CD14-positive monocyte (primary cell): Measurements from ENCODE around the gene LRG1. TPM values are rescaled to one million over a fixed set of nuclear protein-coding genes. Genes with fewer than 3 reads are reported as not detected.

ENCODE experiments used
- DNase-seq, 3 donors: peaks; one replicate each; pipeline ENCODE4 v3.0.0-alpha.2; 2011 to 2022
- H2AFZ ChIP-seq: 2 replicates; pipeline ENCODE4 v1.6.0; 2012; ENCODE audit warnings: mild to moderate bottlenecking, low read depth, low read length, inconsistent platforms; ENCODE audit not compliant: insufficient read depth, poor library complexity, severe bottlenecking
- H3K27ac ChIP-seq, 2 donors: 1 replicate in 1 of 2; 2 replicates in 1 of 2; pipeline ENCODE4 v1.5.1; 2012 to 2013; ENCODE audit warnings: low read length in 2 of 2, control low read depth in 1 of 2, inconsistent platforms in 1 of 2, low read depth in 1 of 2, mild to moderate bottlenecking in 1 of 2
- H3K27me3 ChIP-seq, 2 donors: one replicate each; pipeline versions ENCODE4 v1.6.0 to v1.6.1; 2011 to 2013; ENCODE audit warnings: low read length in 2 of 2; ENCODE audit not compliant: control insufficient read depth in 2 of 2, insufficient read depth in 2 of 2
- H3K36me3 ChIP-seq, 2 donors: replicated peaks in 1 of 2; 1 replicate in 1 of 2; 2 replicates in 1 of 2; pipeline versions ENCODE4 v1.5.1 to v1.6.1; 2012 to 2013; ENCODE audit warnings: low read length in 2 of 2, control low read depth in 1 of 2, inconsistent platforms in 1 of 2, mild to moderate bottlenecking in 1 of 2; ENCODE audit not compliant: insufficient read depth in 2 of 2, control insufficient read depth in 1 of 2
- H3K4me1 ChIP-seq, 2 donors: 1 replicate in 1 of 2; 2 replicates in 1 of 2; pipeline versions ENCODE4 v1.5.1 to v1.6.1; 2012 to 2013; ENCODE audit warnings: low read length in 2 of 2, control low read depth in 1 of 2, inconsistent platforms in 1 of 2, mild to moderate bottlenecking in 1 of 2, moderate library complexity in 1 of 2; ENCODE audit not compliant: insufficient read depth in 2 of 2, control insufficient read depth in 1 of 2
- H3K4me2 ChIP-seq: replicated peaks from 2 replicates; pipeline ENCODE3; 2012; ENCODE audit warnings: low read length, moderate library complexity, mild to moderate bottlenecking; ENCODE audit not compliant: poor library complexity, severe bottlenecking; ENCODE audit errors: extremely low read depth
- H3K4me3 ChIP-seq, 3 experiments: fragments of 200-600 bp in 1 of 3; sonication (generic) in 1 of 3; replicated peaks in 1 of 3; 1 replicate in 2 of 3; 2 replicates in 1 of 3; pipeline ENCODE4 v1.5.1; 2011 to 2013; ENCODE audit warnings: low read length in 3 of 3, mild to moderate bottlenecking in 3 of 3, control low read depth in 2 of 3, low read depth in 2 of 3, inconsistent platforms in 1 of 3, moderate library complexity in 1 of 3
- H3K79me2 ChIP-seq: 2 replicates; pipeline ENCODE4 v1.6.0; 2012; ENCODE audit warnings: mild to moderate bottlenecking, control low read depth, inconsistent platforms, low read length, moderate library complexity; ENCODE audit not compliant: insufficient read depth
- H3K9ac ChIP-seq: 2 replicates; pipeline ENCODE4 v1.6.0; 2017; ENCODE audit warnings: low read length, mild to moderate bottlenecking; ENCODE audit not compliant: insufficient read depth, poor library complexity, severe bottlenecking
- H3K9me3 ChIP-seq, 2 donors: replicated peaks in 1 of 2; 1 replicate in 1 of 2; 2 replicates in 1 of 2; pipeline versions ENCODE4 v1.5.1 to v1.6.1; 2012 to 2013; ENCODE audit warnings: low read length in 2 of 2, control low read depth in 1 of 2; ENCODE audit not compliant: control insufficient read depth in 1 of 2, insufficient read depth in 1 of 2
- H4K20me1 ChIP-seq: 2 replicates; pipeline ENCODE4 v1.6.0; 2012; ENCODE audit warnings: mild to moderate bottlenecking, low read length, control low read depth, moderate library complexity; ENCODE audit not compliant: insufficient read depth
- H3K27ac Mint-ChIP-seq, 7 donors: one replicate each; pipeline ENCODE4 v1.8.0; 2020; ENCODE audit warnings: mild to moderate bottlenecking in 7 of 7, mixed read lengths in 7 of 7, moderate library complexity in 6 of 7, inconsistent platforms in 2 of 7
- H3K27me3 Mint-ChIP-seq, 3 donors: one replicate each; pipeline ENCODE4 v1.8.0; 2021 to 2022; ENCODE audit warnings: low read depth in 3 of 3, mild to moderate bottlenecking in 3 of 3, mixed read lengths in 3 of 3, moderate library complexity in 3 of 3, inconsistent platforms in 1 of 3
- H3K36me3 Mint-ChIP-seq, 2 donors: one replicate each; pipeline ENCODE4 v1.8.0; 2020; ENCODE audit warnings: mixed read lengths in 2 of 2, inconsistent platforms in 1 of 2, mild to moderate bottlenecking in 1 of 2
- H3K4me1 Mint-ChIP-seq: one replicate; pipeline ENCODE4 v1.8.0; 2020; ENCODE audit warnings: mild to moderate bottlenecking, mixed read lengths
- H3K4me3 Mint-ChIP-seq, 2 donors: one replicate each; pipeline ENCODE4 v1.8.0; 2020; ENCODE audit warnings: mild to moderate bottlenecking in 2 of 2, mixed read lengths in 2 of 2, moderate library complexity in 1 of 2
- H3K9me3 Mint-ChIP-seq, 7 donors: one replicate each; pipeline ENCODE4 v1.8.0; 2020 to 2022; ENCODE audit warnings: mixed read lengths in 7 of 7, mild to moderate bottlenecking in 6 of 7, moderate library complexity in 6 of 7, inconsistent platforms in 2 of 7
- CTCF ChIP-seq: fragments of 200-600 bp; IDR thresholded peaks from one replicate; pipeline ENCODE4 v1.8.0; 2022; ENCODE audit warnings: antibody characterized with exemption, mild to moderate bottlenecking
- WGBS: methylation state at CpG from one replicate; pipeline ENCODE4 v1.1.5; 2013; ENCODE audit warnings: missing lambda C conversion rate; ENCODE audit not compliant: insufficient coverage; 5-methylcytosine and 5-hydroxymethylcytosine counted together
- intact Hi-C, 2 donors: fragments of 100-400 bp; cut with micrococcal nuclease; formaldehyde crosslinking; loops; one replicate each; pipeline versions ENCODE4 v1.15.0 to v1.15.1; 2023
- polyA plus RNA-seq, 3 donors: library from polyadenylated mRNA; depleted of rRNA in 1 of 3; unstranded in 2 of 3; stranded (reverse) in 1 of 3; fragments of 300-500 nt in 2 of 3; fragments of >200 nt in 1 of 3; fragmentation: Illumina TruSeq in 2 of 3; gene quantifications; 1 replicate in 2 of 3; 2 replicates in 1 of 3; pipeline ENCODE4 v1.2.3, GENCODE V29; 2012 to 2021

Gene LRG1
- polyA plus RNA-seq, 3 donors, result 5.5 to 50.1 (median 9.6) TPM

- no peaks in the 10 kb centered on the region for H3K36me3 ChIP-seq
- H3K4me2 ChIP-seq, result no peak overlapping the region
- TF ChIP-seq CTCF, result no peak
- no peak overlapping the region for H2AFZ ChIP-seq
- no peaks in the 10 kb centered on the region for H3K9me3 ChIP-seq
- H3K27me3 Mint-ChIP-seq, result peaks cover 0 to 10% (median 7%) of the 10 kb centered on the region in 3 donors
- DNase-seq, result no peak
- no peak overlapping the region for H3K27ac ChIP-seq
- no peaks in the 10 kb centered on the region for H3K27me3 ChIP-seq
- no peaks in the 10 kb centered on the region for H4K20me1 ChIP-seq
- intact Hi-C loops, result no loop called here
- H3K4me3 ChIP-seq, result no peak overlapping the region
- H3K27ac Mint-ChIP-seq, result peak overlapping the region in 1 of 7 donors; percentile 20
- H3K9me3 Mint-ChIP-seq, result peaks cover 0 to 2% (median 0%) of the 10 kb centered on the region in 7 donors
- 100% methylated on average over 3 of the region's 5 CpGs for WGBS
- H3K79me2 ChIP-seq, result no peaks in the 10 kb centered on the region
- no peak overlapping the region for H3K9ac ChIP-seq
- no peaks in the 10 kb centered on the region for H3K4me1 ChIP-seq
- H3K4me1 Mint-ChIP-seq, result no peaks in the 10 kb centered on the region
- H3K36me3 Mint-ChIP-seq, result no peaks in the 10 kb centered on the region
- H3K4me3 Mint-ChIP-seq, result no peak overlapping the region
These were observed 24.1 kb downstream of the LRG1 start for GRCh38 chr19:4515732-4516131.

- no peaks in the 10 kb centered on the region for H3K9me3 ChIP-seq
- WGBS, result 93% methylated on average over 17 of the region's 17 CpGs
These were observed 26.6 kb downstream of the LRG1 start for GRCh38 chr19:4513248-4513647.

More at GRCh38 chr19:4513248-4513647, 26.6 kb downstream of the LRG1 start:
- Histone ChIP-seq H3K79me2 (no peaks in the 10 kb centered on the region), H3K4me3 (no peak overlapping the region), H3K9ac (no peak overlapping the region), H4K20me1 (no peaks in the 10 kb centered on the region), H3K4me2 (no peak overlapping the region), H2AFZ (no peak overlapping the region), H3K27ac (no peak overlapping the region), H3K27me3 (no peaks in the 10 kb centered on the region), H3K36me3 (no peaks in the 10 kb centered on the region), H3K4me1 (no peaks in the 10 kb centered on the region)
- Mint-ChIP-seq H3K4me1 (no peaks in the 10 kb centered on the region), H3K27me3 (peaks cover 3 to 10% (median 7%) of the 10 kb centered on the region in 3 donors), H3K9me3 (no peaks in the 10 kb centered on the region), H3K36me3 (no peaks in the 10 kb centered on the region), H3K4me3 (no peak overlapping the region), H3K27ac (no peak overlapping the region)
- intact Hi-C loops, result no loop called here
- no peak for DNase-seq
- no peak for TF ChIP-seq CTCF
